Prostate gland (tissue), 2 donors: Measurements from ENCODE around the gene SLC25A48. TPM values are rescaled to one million over a fixed set of nuclear protein-coding genes. Genes with fewer than 3 reads are reported as not detected.

Source experiments
- DNase-seq: peaks from one replicate; pipeline ENCODE4 v3.0.0-alpha.2; 2019; ENCODE audit warnings: low spot score
- H3K27ac ChIP-seq, 2 donors: fragments of 200-600 bp; sonication (generic); 2 replicates each; pipeline ENCODE4 v1.5.1; 2017 to 2019
- H3K27me3 ChIP-seq: fragments of 200-600 bp; sonication (generic); replicated peaks from 2 replicates; pipeline ENCODE4 v1.5.1; 2019; ENCODE audit not compliant: insufficient read depth
- H3K36me3 ChIP-seq, 2 donors: fragments of 200-600 bp; sonication (generic); 1 replicate in 1 of 2; 2 replicates in 1 of 2; pipeline versions ENCODE4 v1.5.1 to v1.8.1; 2017 to 2019
- H3K4me1 ChIP-seq: fragments of 200-600 bp; sonication (generic); replicated peaks from 2 replicates; pipeline ENCODE4 v1.5.1; 2019
- H3K4me3 ChIP-seq, 2 donors: fragments of 200-600 bp; sonication (generic); 2 replicates each; pipeline ENCODE4 v1.5.1; 2017 to 2019
- H3K9me3 ChIP-seq: fragments of 200-600 bp; sonication (generic); 2 replicates; pipeline ENCODE4 v1.5.1; 2017
- POLR2A ChIP-seq: fragments of 450-650 bp; IDR thresholded peaks from one replicate; pipeline ENCODE4 v1.6.1; 2016; ENCODE audit warnings: antibody characterized with exemption, mild to moderate bottlenecking
- POLR2AphosphoS5 ChIP-seq: sonication (generic); formaldehyde crosslinking; IDR thresholded peaks from one replicate; pipeline ENCODE4 v1.6.1; 2017; ENCODE audit warnings: antibody characterized with exemption
- WGBS: methylation state at CpG from one replicate; pipeline ENCODE4 v1.1.5; 2018; 5-methylcytosine and 5-hydroxymethylcytosine counted together
- intact Hi-C: fragments of 100-400 bp; cut with DNase I; formaldehyde crosslinking; loops from one replicate; pipeline ENCODE4 v1.14.2; 2022
- total RNA-seq, 2 donors: library from RNA; depleted of rRNA; stranded (reverse); fragments of >200 nt; gene quantifications; one replicate each; pipeline ENCODE4 v1.1.0, GENCODE V29; 2016
- TF ChIP-seq, protein P1 (sequence below), 4 experiments: fragments of 200-600 bp in 2 of 4; fragments of 450-650 bp in 2 of 4; sonication (generic) in 2 of 4; IDR thresholded peaks; 1 replicate in 3 of 4; 2 replicates in 1 of 4; pipeline ENCODE4 v1.5.1; 2016 to 2019; ENCODE audit warnings: antibody characterized with exemption in 4 of 4, mild to moderate bottlenecking in 2 of 4, moderate library complexity in 2 of 4

Gene SLC25A48
- total RNA-seq, 2 donors from 2014 or later, result 0.77 to 0.85 TPM

- Histone ChIP-seq H3K4me1 (no peaks in the 10 kb centered on the region), H3K4me3 (no peak overlapping the region), H3K9me3 (no peaks in the 10 kb centered on the region), H3K27me3 (no peaks in the 10 kb centered on the region), H3K27ac (no peak overlapping the region), H3K36me3 (no peaks in the 10 kb centered on the region)
- no peak for DNase-seq
- intact Hi-C loops, result loop anchor here (5.0 kb wide), 1 partner anchor 179 kb away; no protein-coding TSS in a partner anchor
- 69% methylated on average over 4 of the region's 4 CpGs for WGBS
- TF ChIP-seq, protein P1, sequence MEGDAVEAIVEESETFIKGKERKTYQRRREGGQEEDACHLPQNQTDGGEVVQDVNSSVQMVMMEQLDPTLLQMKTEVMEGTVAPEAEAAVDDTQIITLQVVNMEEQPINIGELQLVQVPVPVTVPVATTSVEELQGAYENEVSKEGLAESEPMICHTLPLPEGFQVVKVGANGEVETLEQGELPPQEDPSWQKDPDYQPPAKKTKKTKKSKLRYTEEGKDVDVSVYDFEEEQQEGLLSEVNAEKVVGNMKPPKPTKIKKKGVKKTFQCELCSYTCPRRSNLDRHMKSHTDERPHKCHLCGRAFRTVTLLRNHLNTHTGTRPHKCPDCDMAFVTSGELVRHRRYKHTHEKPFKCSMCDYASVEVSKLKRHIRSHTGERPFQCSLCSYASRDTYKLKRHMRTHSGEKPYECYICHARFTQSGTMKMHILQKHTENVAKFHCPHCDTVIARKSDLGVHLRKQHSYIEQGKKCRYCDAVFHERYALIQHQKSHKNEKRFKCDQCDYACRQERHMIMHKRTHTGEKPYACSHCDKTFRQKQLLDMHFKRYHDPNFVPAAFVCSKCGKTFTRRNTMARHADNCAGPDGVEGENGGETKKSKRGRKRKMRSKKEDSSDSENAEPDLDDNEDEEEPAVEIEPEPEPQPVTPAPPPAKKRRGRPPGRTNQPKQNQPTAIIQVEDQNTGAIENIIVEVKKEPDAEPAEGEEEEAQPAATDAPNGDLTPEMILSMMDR (IDR thresholded peaks at IDR 0.05), result no peak
- TF ChIP-seq POLR2AphosphoS5 (no peak), POLR2A (no peak)
Observed at GRCh38 chr5:135883441-135883840, 49.0 kb downstream of the SLC25A48 start.

GRCh38 chr5:135885031-135885430 lies 50.6 kb downstream of the SLC25A48 start:
- no peaks in the 10 kb centered on the region for H3K27me3 ChIP-seq
- WGBS, result 98% methylated on average over 3 of the region's 3 CpGs
- TF ChIP-seq POLR2AphosphoS5 (no peak), POLR2A (no peak)
- TF ChIP-seq, protein P1 (IDR thresholded peaks at IDR 0.05), result no peak
- intact Hi-C loops, result loop anchor here (5.0 kb wide), 3 partner anchors 62 to 327 kb away; no protein-coding TSS in a partner anchor
- no peaks in the 10 kb centered on the region for H3K4me1 ChIP-seq
- H3K27ac ChIP-seq, result no peak overlapping the region
- no peak overlapping the region for H3K4me3 ChIP-seq
- H3K36me3 ChIP-seq, result no peaks in the 10 kb centered on the region
- no peak for DNase-seq
- H3K9me3 ChIP-seq, result no peaks in the 10 kb centered on the region

- H3K9me3 ChIP-seq, result no peaks in the 10 kb centered on the region
- 40% methylated on average over 4 of the region's 4 CpGs for whole genome bisulfite sequencing
- H3K27me3 ChIP-seq, result no peaks in the 10 kb centered on the region
- no peaks in the 10 kb centered on the region for H3K4me1 ChIP-seq
- no peak for TF ChIP-seq POLR2A
- no peak for TF ChIP-seq POLR2AphosphoS5
- TF ChIP-seq, protein P1 (IDR thresholded peaks at IDR 0.05), result no peak
- no peak overlapping the region for H3K27ac ChIP-seq
- H3K4me3 ChIP-seq, result no peak overlapping the region
- DNase-seq, result no peak
- no peaks in the 10 kb centered on the region for H3K36me3 ChIP-seq
- intact Hi-C loops, result loop anchor here (5.0 kb wide), 3 partner anchors 61 to 326 kb away; no protein-coding TSS in a partner anchor
Observed at GRCh38 chr5:135886136-135886535, 51.7 kb downstream of the SLC25A48 start.

- H3K36me3 ChIP-seq, result no peaks in the 10 kb centered on the region
- H3K27me3 ChIP-seq, result no peaks in the 10 kb centered on the region
- no peaks in the 10 kb centered on the region for H3K9me3 ChIP-seq
- 11% methylated on average over 8 of the region's 8 CpGs for WGBS
- DNase-seq, result peak; percentile 63
- TF ChIP-seq, protein P1 (IDR thresholded peaks at IDR 0.05), result peak; percentile 57 to 84 (median 77)
- TF ChIP-seq POLR2AphosphoS5 (peak; percentile 28), POLR2A (no peak)
- H3K27ac ChIP-seq, result no peak overlapping the region
- intact Hi-C loops, result loop anchor here (5.0 kb wide), 3 partner anchors 60 to 325 kb away; no protein-coding TSS in a partner anchor
- H3K4me1 ChIP-seq, result no peaks in the 10 kb centered on the region
- no peak overlapping the region for H3K4me3 ChIP-seq
Observed at GRCh38 chr5:135887447-135887864, 53.0 kb downstream of the SLC25A48 start.
